SW480 (cell line): ENCODE results near the gene B3GAT1.
A peak's percentile ranks its signal among the peaks of the same experiment; 100 is the strongest.

ENCODE experiments used
- DNase-seq: peaks from one replicate; pipeline ENCODE4 v3.0.0-alpha.2; 2016; ENCODE audit warnings: low spot score

B3GAT1 gene

GRCh38 chr11:134371436-134372185 is 40.4 kb downstream of the B3GAT1 start:
- no peak for DNase-seq

- DNase-seq, result no peak
Observed at GRCh38 chr11:134370526-134371435, 41.3 kb downstream of the B3GAT1 start.

- no peak for DNase-seq
Observed at GRCh38 chr11:134369656-134370525, 42.2 kb downstream of the B3GAT1 start.

- no peak for DNase-seq
Observed at GRCh38 chr11:134367781-134368180, 44.3 kb downstream of the B3GAT1 start.

- no peak for DNase-seq
Observed at GRCh38 chr11:134366254-134366653, 45.8 kb downstream of the B3GAT1 start.

GRCh38 chr11:134365011-134365925 is 46.8 kb downstream of the B3GAT1 start:
- peak; percentile 56 for DNase-seq

- DNase-seq, result no peak
Observed at GRCh38 chr11:134364261-134364660, 47.8 kb downstream of the B3GAT1 start.

- DNase-seq, result no peak
Observed at GRCh38 chr11:134363592-134363991, 48.5 kb downstream of the B3GAT1 start.

- no peak for DNase-seq
Observed at GRCh38 chr11:134363161-134363560, 48.9 kb downstream of the B3GAT1 start.

- DNase-seq, result no peak
Observed at GRCh38 chr11:134362192-134362901, 49.7 kb downstream of the B3GAT1 start.

GRCh38 chr11:134361661-134362060 is 50.4 kb downstream of the B3GAT1 start:
- no peak for DNase-seq

GRCh38 chr11:134360050-134360835 is 51.8 kb downstream of the B3GAT1 start:
- DNase-seq, result peak; percentile 34

GRCh38 chr11:134359646-134360045 is 52.4 kb downstream of the B3GAT1 start:
- DNase-seq, result no peak

- no peak for DNase-seq
Observed at GRCh38 chr11:134358856-134359490, 53.1 kb downstream of the B3GAT1 start.

GRCh38 chr11:134358165-134358855 is 53.7 kb downstream of the B3GAT1 start:
- no peak for DNase-seq

- no peak for DNase-seq
Observed at GRCh38 chr11:134357545-134357839, 54.5 kb downstream of the B3GAT1 start.

- no peak for DNase-seq
Observed at GRCh38 chr11:134356656-134357544, 55.1 kb downstream of the B3GAT1 start.

- no peak for DNase-seq
Observed at GRCh38 chr11:134355656-134356055, 56.4 kb downstream of the B3GAT1 start.
